HG03064 (cell line): ENCODE data around the gene MRPL51.
"Not testable (repeated sequence)": the region's sequence is repeated elsewhere in the genome, so short reads cannot be mapped to it uniquely, and the experiment has no call there.

Source experiments
- ATAC-seq: cut with Tn5 transposase; IDR thresholded peaks from one replicate; pipeline ENCODE4 v1.9.1; 2021; ENCODE audit warnings: low read depth; ENCODE audit not compliant: unreplicated experiment

Gene MRPL51

DNA sequence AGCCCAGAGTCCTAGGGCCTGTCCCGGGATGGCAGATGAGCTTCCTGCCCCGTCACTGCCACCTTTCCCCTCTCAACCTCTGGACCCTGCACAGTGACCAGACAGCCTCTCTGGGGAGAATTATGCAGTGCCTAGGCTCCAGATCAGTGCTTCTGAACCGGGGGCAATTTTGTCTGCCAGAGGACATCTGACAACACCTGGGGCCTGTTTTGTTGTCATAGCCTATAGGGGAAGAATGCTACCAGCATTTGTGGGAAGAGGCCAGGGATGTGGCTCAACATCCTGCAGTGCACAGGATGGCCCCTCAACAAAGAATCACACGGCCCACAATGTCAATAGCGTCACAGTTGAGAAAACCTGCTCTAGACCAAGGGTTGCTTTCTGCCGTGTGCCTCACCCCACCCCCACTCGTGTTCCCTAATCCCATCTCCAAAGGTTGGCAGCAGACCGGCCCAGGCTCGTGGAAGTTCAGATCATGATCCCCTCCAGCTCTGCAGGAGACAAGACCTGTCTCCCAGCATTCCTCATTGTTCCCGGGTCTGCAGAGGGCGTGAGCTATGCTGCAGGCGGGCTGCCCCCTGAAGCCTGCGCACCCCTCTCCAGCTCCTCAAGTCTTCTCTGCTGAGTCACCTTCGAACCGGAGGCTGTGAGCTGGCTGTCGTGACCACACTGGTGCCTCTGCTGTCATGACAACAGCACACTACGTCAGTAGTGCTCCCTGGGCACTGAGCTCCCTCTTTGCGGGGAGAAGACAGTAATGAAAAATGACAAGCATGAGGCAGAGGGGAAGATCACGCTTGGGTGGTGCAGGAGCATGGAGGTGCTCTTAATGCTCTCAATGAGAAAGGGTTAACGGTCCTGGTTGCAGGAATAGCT lies 39.2 kb upstream of the MRPL51 start:
- ATAC-seq: no peak

DNA sequence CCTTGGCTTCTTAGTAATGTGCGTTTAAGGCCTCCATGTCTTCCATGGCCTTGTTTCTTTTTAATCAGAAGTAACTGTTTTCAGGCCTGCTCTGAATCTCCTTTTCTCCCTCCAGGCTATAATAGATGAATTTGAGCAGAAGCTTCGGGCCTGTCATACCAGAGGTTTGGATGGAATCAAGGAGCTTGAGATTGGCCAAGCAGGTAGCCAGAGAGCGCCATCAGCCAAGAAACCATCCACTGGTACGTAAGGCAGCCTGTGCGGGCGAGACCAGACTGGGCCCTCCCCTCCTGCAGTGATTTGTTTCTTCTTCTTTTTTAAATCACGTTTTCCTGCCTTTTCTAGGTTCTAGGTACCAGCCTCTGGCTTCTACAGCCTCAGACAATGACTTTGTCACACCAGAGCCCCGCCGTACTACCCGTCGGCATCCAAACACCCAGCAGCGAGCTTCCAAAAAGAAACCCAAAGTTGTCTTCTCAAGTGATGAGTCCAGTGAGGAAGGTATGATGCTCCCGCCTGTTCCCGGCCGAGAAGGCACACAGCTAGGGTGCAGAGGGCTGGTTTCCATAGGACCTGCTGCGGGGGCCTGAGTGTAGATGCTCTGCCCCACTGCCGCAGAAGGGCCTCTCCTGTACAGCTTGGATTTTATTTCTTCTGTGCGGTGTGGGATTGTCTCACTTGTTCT lies 37.7 kb upstream of the MRPL51 start:
- ATAC-seq: no peak

DNA sequence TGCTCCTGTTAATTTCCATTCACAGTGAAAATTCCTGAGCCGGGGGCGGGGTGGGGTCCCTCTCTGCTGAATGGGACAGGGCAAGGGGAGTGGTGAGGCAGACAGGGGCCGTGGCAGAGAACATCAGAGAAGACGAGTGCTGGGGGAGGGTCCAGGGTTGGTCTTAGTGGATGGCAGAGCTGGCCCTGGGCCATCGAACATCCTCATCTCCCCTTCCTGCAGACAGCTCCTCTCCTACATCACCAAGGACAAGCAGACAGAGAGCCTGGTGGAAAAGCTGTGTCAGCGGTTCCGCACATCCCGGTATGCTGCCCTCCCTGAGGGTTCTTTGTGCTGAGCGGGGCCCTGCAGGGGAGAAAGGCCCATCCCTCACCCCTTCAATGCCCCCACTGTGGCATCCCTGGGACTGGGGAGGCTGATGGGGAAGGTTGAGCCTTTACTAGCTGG lies 36.3 kb upstream of the MRPL51 start:
- no peak for ATAC-seq

DNA sequence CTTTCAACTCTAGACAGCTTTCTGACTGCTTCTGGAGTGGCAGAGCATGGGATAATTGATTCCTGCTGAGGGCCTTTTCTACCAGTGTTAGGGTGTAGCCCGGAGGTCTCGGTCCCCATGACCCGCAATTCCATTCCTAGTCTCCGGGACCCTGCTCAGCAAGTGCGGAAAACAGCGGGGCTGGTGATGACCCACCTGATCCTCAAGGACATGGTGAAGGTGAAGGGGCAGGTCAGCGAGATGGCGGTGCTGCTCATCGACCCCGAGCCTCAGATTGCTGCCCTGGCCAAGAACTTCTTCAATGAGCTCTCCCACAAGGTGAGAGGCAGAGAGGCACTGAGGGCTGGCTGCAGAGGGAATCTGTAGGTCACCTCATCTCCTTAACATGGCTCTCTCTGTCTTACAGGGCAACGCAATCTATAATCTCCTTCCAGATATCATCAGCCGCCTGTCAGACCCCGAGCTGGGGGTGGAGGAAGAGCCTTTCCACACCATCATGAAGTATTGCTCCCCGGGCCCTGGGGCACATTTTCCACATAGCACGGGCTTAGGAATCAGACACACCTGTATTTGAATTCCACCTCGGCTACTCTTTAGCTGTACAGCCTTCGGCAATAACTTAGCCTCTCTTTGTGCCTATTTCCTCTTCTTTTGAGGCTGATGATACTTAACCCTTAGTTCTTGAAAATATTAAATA lies 35.6 kb upstream of the MRPL51 start:
- no peak for ATAC-seq

DNA sequence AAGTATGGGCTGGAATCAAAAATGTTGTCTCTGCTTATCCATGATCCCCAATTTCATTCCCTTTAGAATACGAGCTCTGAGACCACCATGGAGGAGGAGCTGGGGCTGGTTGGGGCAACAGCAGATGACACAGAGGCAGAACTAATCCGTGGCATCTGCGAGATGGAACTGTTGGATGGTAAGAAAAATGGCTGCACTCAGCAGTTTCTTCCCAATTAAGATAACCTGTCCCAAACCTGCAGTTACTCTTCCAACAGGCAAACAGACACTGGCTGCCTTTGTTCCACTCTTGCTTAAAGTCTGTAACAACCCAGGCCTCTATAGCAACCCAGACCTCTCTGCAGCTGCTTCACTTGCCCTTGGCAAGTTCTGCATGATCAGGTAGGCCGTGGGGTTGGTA lies 34.6 kb upstream of the MRPL51 start:
- ATAC-seq: no peak

- no peak for ATAC-seq
These were observed 33.9 kb upstream of the MRPL51 start for GRCh38 chr12:6526766-6527525.

DNA sequence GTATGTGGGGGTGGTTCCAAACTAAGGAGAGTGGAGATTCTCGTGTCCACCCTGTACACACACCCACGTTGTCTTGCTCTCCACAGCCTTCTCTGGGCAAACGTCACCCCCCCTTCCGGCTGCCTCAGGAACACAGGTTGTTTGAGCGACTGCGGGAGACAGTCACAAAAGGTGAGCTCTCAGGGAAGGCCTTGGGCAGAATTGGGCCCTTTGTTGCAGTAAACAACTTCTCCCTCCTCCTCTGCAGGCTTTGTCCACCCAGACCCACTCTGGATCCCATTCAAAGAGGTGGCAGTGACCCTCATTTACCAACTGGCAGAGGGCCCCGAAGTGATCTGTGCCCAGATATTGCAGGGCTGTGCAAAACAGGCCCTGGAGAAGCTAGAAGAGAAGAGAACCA lies 33.1 kb upstream of the MRPL51 start:
- ATAC-seq: no peak

GRCh38 chr12:6524648-6525047 lies 31.6 kb upstream of the MRPL51 start:
- ATAC-seq: no peak

- ATAC-seq: no peak
These were observed 30.6 kb upstream of the MRPL51 start for GRCh38 chr12:6523708-6524107.

GRCh38 chr12:6522193-6522592 lies 29.1 kb upstream of the MRPL51 start:
- ATAC-seq: no peak

GRCh38 chr12:6520186-6520585 lies 27.1 kb upstream of the MRPL51 start:
- ATAC-seq: no peak

DNA sequence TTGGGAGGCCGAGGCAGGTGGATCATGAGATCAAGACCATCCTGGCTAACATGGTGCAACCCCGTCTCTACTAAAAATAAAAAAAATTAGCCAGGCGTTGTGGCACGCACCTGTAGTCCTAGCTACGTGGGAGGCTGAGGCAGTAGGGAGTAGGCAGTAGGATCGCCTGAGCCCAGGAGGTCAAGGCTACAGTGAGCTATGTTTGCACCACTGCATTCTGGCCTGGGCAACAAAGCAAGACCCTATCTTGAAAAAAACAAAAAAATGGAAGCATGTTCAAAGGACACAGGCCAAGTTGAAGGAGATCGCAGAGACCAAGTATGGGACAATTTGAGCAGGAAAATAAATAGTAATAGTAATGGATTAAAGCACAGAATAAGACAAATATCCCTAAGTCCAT lies 15.0 kb upstream of the MRPL51 start:
- no peak for ATAC-seq

GRCh38 chr12:6507102-6507998 lies 14.3 kb upstream of the MRPL51 start:
- ATAC-seq: no peak

- ATAC-seq: no peak
These were observed 7.4 kb upstream of the MRPL51 start for GRCh38 chr12:6500466-6500865.

GRCh38 chr12:6497291-6497690 lies 4.2 kb upstream of the MRPL51 start:
- ATAC-seq: not testable (repeated sequence)

DNA sequence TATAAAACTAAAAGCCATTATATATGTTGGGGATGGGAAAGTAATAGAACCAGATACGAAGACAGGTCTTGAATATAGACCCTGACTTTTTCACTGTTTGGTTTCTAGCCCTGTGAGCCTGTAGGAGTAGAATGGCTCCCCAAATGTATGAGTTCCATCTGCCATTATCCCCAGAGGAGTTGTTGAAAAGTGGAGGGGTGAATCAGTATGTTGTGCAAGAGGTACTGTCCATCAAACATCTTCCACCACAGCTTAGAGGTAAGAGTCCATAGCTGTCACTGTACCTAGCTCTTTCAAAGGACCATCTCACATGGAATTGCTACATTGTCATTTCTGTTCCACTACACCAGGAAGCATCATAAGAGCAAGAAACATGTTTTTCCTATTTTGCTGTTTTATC lies 1.9 kb upstream of the MRPL51 start:
- ATAC-seq: no peak

GRCh38 chr12:6494258-6494743 lies 1.2 kb upstream of the MRPL51 start:
- peak; percentile 36 for ATAC-seq

DNA sequence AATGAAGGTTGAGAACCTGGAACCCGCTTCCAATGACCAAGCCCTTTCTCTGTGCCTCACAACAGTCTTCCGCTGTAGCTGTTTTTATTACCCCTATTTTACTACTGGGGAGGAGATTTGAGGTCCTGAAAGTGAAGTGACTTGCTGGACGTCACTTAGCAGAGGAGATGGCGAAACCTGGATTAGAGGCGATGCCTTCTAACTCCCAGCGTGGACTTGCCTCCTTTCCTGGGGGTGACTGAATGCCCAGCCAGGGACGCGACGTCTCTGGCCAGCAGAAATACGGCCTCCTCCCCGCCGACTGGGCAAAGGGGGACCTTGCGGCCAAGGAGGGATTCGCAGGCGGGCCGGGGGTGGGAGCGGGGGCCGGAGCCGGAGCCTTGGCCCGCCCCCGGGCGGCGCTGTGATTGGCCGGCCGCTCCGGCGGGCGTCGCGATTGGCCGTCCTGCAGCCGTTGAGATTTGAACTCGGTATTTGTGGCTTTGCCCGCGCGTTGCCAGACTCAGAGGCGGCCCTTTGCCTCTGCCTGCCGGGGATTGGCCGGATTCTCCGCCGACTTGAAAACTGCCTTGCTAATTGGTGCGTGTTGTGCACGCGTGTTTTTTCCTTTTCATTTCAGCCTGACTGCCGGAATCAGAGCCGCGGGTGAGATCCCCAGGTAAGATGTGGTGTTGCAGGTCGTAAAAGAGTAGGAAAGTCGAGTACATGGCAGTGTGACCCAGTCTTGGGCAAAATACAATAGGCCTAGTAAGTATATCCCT lies 615 bp upstream of the MRPL51 start, which contains the start of gene NCAPD2:
TSS of gene NCAPD2 (plus strand) at position 606 of the 761 bp plus-strand sequence. CDS start 997 bp downstream, outside the sequence.
- peak; percentile 63 for ATAC-seq

DNA sequence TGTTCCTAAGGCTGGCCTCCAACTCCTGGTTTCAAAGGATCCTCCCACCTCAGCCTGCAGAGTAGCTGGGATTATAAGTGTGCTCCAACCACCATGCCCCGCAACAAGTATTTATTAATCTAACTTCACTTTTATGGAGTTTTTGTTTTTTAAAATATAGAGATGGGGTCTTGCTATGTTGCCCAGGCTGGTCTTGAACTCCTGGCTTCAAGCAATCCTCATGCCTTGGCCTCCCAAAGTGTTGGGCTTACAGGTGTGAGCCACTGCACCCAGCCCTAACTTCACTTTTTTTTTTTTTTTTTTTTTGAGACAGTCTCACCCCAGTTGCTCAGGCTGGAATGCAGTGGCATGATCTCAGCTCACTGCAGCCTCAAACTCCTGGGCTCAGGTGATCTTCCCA lies 2.4 kb downstream of the MRPL51 start:
- ATAC-seq: not testable (repeated sequence)
